K562 (cell line): ENCODE results near the gene KDM4C.

ENCODE experiments used
- CBX8 ChIP-seq: fragments of 200-600 bp; sonication (generic); IDR thresholded peaks from 2 replicates; pipeline ENCODE4 v1.6.1; 2012; ENCODE audit warnings: borderline replicate concordance, mixed run types, low read depth, mild to moderate bottlenecking, moderate library complexity, mixed read lengths, low read length, control low read depth, inconsistent platforms; ENCODE audit not compliant: poor library complexity, severe bottlenecking; ENCODE audit errors: extremely low read depth
- CREB3 ChIP-seq: fragments of 450-650 bp; conservative IDR thresholded peaks from 2 replicates; pipeline ENCODE4 v1.6.1; 2016; ENCODE audit warnings: missing genetic modification characterization, low read depth, mild to moderate bottlenecking, missing compliant biosample characterization, moderate library complexity
- CTCF ChIP-seq, 3 experiments: IDR thresholded peaks in 2 of 3; conservative IDR thresholded peaks in 1 of 3; 2 replicates each; pipeline ENCODE4 v1.5.1; 2011 to 2012; ENCODE audit warnings: low read length in 3 of 3, mild to moderate bottlenecking in 3 of 3, control low read depth in 2 of 3, improper control_type of control experiment in 1 of 3, inconsistent platforms in 1 of 3, low read depth in 1 of 3, mixed read lengths in 1 of 3, moderate library complexity in 1 of 3; ENCODE audit not compliant: insufficient read depth in 2 of 3
- EWSR1 ChIP-seq: fragments of 450-650 bp; IDR thresholded peaks from 2 replicates; pipeline ENCODE4 v1.6.1; 2018; ENCODE audit warnings: borderline replicate concordance, mild to moderate bottlenecking, low read depth, moderate library complexity; ENCODE audit not compliant: partially characterized antibody
- FOXA1 ChIP-seq: fragments of 450-650 bp; IDR thresholded peaks from 2 replicates; pipeline ENCODE4 v1.6.1; 2016; ENCODE audit warnings: mild to moderate bottlenecking, borderline replicate concordance
- POU5F1 ChIP-seq: fragments of 150-350 bp; IDR thresholded peaks from 2 replicates; pipeline ENCODE4 v1.6.1; 2014; ENCODE audit warnings: borderline replicate concordance, low read length, low read depth, mild to moderate bottlenecking; ENCODE audit not compliant: partially characterized antibody

GRCh38 chr9:6987381-6987780 is 229.6 kb downstream of the KDM4C start:
- TF ChIP-seq CTCF (IDR thresholded peaks at IDR 0.05 in 2 of 3, conservative IDR thresholded peaks at IDR 0.05 in 1 of 3; ENCODE audit: insufficient read depth in 2 of 3, low read depth in 1 of 3, low read length in 3 of 3) (no peak), CREB3 (tag) (no peak), FOXA1 (no peak), CBX8 (no peak), EWSR1 (no peak), POU5F1 (no peak)
